ENCODE results near the gene KRT39. TPM values are rescaled to one million over a fixed set of nuclear protein-coding genes. Genes with fewer than 3 reads are reported as not detected.
A peak's percentile ranks its signal among the peaks of the same experiment; 100 is the strongest.

Gene KRT39
- total and polyA plus RNA-seq, 2 of the 8 experiments (the other 6 are each of a cell fraction or from before 2014, with no cell fraction given) = not detected

DNA sequence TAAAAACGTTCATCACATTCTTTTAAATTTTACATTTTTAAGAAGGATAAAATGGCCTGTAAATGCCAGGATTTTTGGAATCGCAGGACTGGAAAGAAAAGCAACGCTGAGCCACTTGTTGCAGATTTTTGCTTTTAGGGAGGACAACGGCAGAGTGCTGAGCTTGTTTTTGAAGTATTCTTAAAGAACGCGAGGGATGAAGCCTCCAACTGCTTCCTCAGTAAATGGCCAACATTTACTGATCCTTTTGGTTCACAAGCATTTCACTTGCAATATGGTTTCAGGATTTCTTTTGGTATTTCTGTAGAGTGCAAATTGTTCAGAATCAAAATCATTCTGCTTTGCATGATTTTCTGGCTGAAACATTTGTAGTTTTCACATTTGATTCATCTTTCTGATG lies 26.5 kb downstream of the KRT39 start:
- H3K23me2 ChIP-seq (ENCODE audit: low read depth, low read length) = 0 out of 2 replicates have a peak, but pooled peaks cover 2% of the 10 kb centered on the region
- no peak overlapping the region for H2AFZ ChIP-seq (ENCODE audit: low read length)
- no peak overlapping the region for H2BK20ac ChIP-seq (ENCODE audit: low read length)
- no peak overlapping the region for H3K27ac ChIP-seq (ENCODE audit: low read depth, low read length)
- no peaks in the 10 kb centered on the region for H3K36me3 ChIP-seq (ENCODE audit: control insufficient read depth in 2 of 4, insufficient read depth in 4 of 4, low read length in 3 of 4)
- no peaks in the 10 kb centered on the region for H3K9me3 ChIP-seq (ENCODE audit: insufficient read depth in 2 of 2, low read depth in 1 of 2, low read length in 1 of 2)
- no peak overlapping the region for H4K91ac ChIP-seq (replicated peaks; ENCODE audit: insufficient read length, low read length)
- no peak overlapping the region for H3K4me2 ChIP-seq (ENCODE audit: insufficient read depth in 1 of 2, low read depth in 2 of 2, low read length in 2 of 2)
- DNase-seq (ENCODE audit: low read depth in 1 of 2, low spot score in 2 of 2) (no peak), FAIRE-seq (peak; percentile 7)
- no peaks in the 10 kb centered on the region for H3K27me3 ChIP-seq (replicated peaks in 1 of 4; ENCODE audit: control insufficient read depth in 3 of 4, extremely low read depth in 1 of 4, insufficient read depth in 3 of 4, low read length in 3 of 4)
- 77% methylated on average over 6 of the region's 6 CpGs; no CpG with 5 or more reads in 1 of the 2 experiments for WGBS, 2 experiments (ENCODE audit: extremely low coverage in 1 of 2, insufficient coverage in 1 of 2, insufficient read length in 1 of 2, insufficient replicate concordance in 2 of 2, low coverage in 1 of 2, low lambda C conversion rate in 2 of 2, missing lambda C conversion rate in 1 of 2)
- no peak overlapping the region for H3K23ac ChIP-seq (ENCODE audit: insufficient read length)
- H4K20me1 ChIP-seq (replicated peaks in 1 of 2; ENCODE audit: control insufficient read depth in 1 of 2, insufficient read depth in 2 of 2, low read length in 2 of 2) = no peaks in the 10 kb centered on the region
- H3K79me2 ChIP-seq (ENCODE audit: control insufficient read depth in 1 of 2, insufficient read depth in 2 of 2, low read length in 2 of 2) = no peaks in the 10 kb centered on the region
- H2BK5ac ChIP-seq (ENCODE audit: low read depth, low read length) = no peak overlapping the region
- ChIA-PET POLR2A (ENCODE audit: partially characterized antibody) (no interaction called here), CTCF (ENCODE audit: partially characterized antibody) (no interaction called here)
- H4K8ac ChIP-seq (ENCODE audit: extremely low read depth, insufficient read depth, low read length) = no peak overlapping the region
- H3K4ac ChIP-seq (replicated peaks; ENCODE audit: insufficient read length, low read depth, low read length) = no peak overlapping the region
- H3K56ac ChIP-seq (replicated peaks; ENCODE audit: insufficient read length, low read depth, low read length) = no peak overlapping the region
- H2BK120ac ChIP-seq (replicated peaks; ENCODE audit: low read depth, low read length) = no peak overlapping the region
- no peak overlapping the region for H2BK15ac ChIP-seq (ENCODE audit: low read length)
- no peaks in the 10 kb centered on the region for H3K79me1 ChIP-seq (ENCODE audit: low read depth, low read length)
- H4K5ac ChIP-seq (ENCODE audit: insufficient read length, low read depth, low read length) = no peak overlapping the region
- no peak overlapping the region for H3K18ac ChIP-seq (ENCODE audit: extremely low read depth, low read length)
- no peak overlapping the region for H3K9ac ChIP-seq (replicated peaks in 1 of 4; ENCODE audit: extremely low read depth in 1 of 4, low read depth in 3 of 4, low read length in 3 of 4)
- no peak overlapping the region for H2BK12ac ChIP-seq (ENCODE audit: low read depth, low read length)
- H3K4me1 ChIP-seq (replicated peaks in 1 of 4; ENCODE audit: control insufficient read depth in 3 of 4, insufficient read depth in 4 of 4, low read length in 3 of 4) = peaks cover 0 to 4% (median 0%) of the 10 kb centered on the region in 4 experiments; a peak in 2 of 7 replicates
- H3K14ac ChIP-seq (ENCODE audit: insufficient read length) = no peak overlapping the region
- no peak overlapping the region for H3K4me3 ChIP-seq (ENCODE audit: extremely low read depth in 1 of 4, insufficient read depth in 2 of 4, low read depth in 3 of 4, low read length in 4 of 4)
- no peak overlapping the region for H2AK5ac ChIP-seq (ENCODE audit: low read depth, low read length)
- no peak for TF ChIP-seq BACH1 (IDR thresholded peaks at IDR 0.05; ENCODE audit: low read length)
- no peak for TF ChIP-seq CEBPB (IDR thresholded peaks at IDR 0.05; ENCODE audit: low read depth, low read length)
- no peak for TF ChIP-seq MAFK (IDR thresholded peaks at IDR 0.05; ENCODE audit: low read depth, low read length)
- no peak for TF ChIP-seq TAF7 (optimal IDR thresholded peaks at IDR 0.05; ENCODE audit: borderline replicate concordance, low read depth, low read length)
- TF ChIP-seq RXRA (IDR thresholded peaks at IDR 0.05; ENCODE audit: insufficient read depth, low read depth, low read length) = no peak
- TF ChIP-seq BCL11A (IDR thresholded peaks at IDR 0.05; ENCODE audit: low read depth in 2 of 2, low read length in 2 of 2) = no peak
- TF ChIP-seq JUN (IDR thresholded peaks at IDR 0.05; ENCODE audit: low read depth, low read length) = no peak
- no peak for TF ChIP-seq ZNF274 (IDR thresholded peaks at IDR 0.05; ENCODE audit: borderline replicate concordance, extremely low read depth, low read length)
- no peak for TF ChIP-seq POU5F1 (IDR thresholded peaks at IDR 0.05; ENCODE audit: low read depth, low read length)
- TF ChIP-seq RFX5 (IDR thresholded peaks at IDR 0.05; ENCODE audit: borderline replicate concordance, low read depth, low read length) = no peak
- no peak for TF ChIP-seq EP300 (IDR thresholded peaks at IDR 0.05; ENCODE audit: borderline replicate concordance in 1 of 2, low read depth in 2 of 2, low read length in 2 of 2)
- TF ChIP-seq HDAC2 (IDR thresholded peaks at IDR 0.05; ENCODE audit: borderline replicate concordance in 1 of 2, low read depth in 2 of 2, low read length in 2 of 2) = no peak
- no peak for TF ChIP-seq BRCA1 (IDR thresholded peaks at IDR 0.05; ENCODE audit: low read depth, low read length)
- TF ChIP-seq FOSL1 (IDR thresholded peaks at IDR 0.05; ENCODE audit: insufficient read depth, low read depth, low read length) = no peak
- TF ChIP-seq CHD1 (IDR thresholded peaks at IDR 0.05; ENCODE audit: low read depth, low read length) = no peak
